GM23338 (cell line): Measurements from ENCODE around the gene FNDC3B. TPM values are rescaled to one million over a fixed set of nuclear protein-coding genes. Genes with fewer than 3 reads are reported as not detected.
A peak's percentile ranks its signal among the peaks of the same experiment; 100 is the strongest.

Experiments used
- ATAC-seq: fragments of 200-7000 bp; cut with Tn5 transposase; 3 replicates; pipeline ENCODE4 v1.9.1; 2020
- DNase-seq: peaks from one replicate; pipeline ENCODE4 v3.0.0-alpha.2; 2015; ENCODE audit warnings: low spot score
- H2AFZ ChIP-seq: fragments of 200-600 bp; sonication (generic); 2 replicates; pipeline ENCODE4 v1.8.0; 2016; ENCODE audit warnings: antibody characterized with exemption, mild to moderate bottlenecking, moderate library complexity
- H3F3A ChIP-seq: fragments of 200-600 bp; sonication (generic); replicated peaks from 2 replicates; pipeline ENCODE4 v1.8.0; 2017; ENCODE audit warnings: antibody characterized with exemption, mixed run types, low read depth
- H3K27ac ChIP-seq: fragments of 200-600 bp; sonication (generic); 2 replicates; pipeline ENCODE4 v1.6.1; 2016; ENCODE audit warnings: low read depth
- H3K27me3 ChIP-seq: fragments of 200-600 bp; sonication (generic); 2 replicates; pipeline ENCODE4 v1.8.0; 2016; ENCODE audit warnings: mild to moderate bottlenecking, mixed run types, moderate library complexity; ENCODE audit not compliant: insufficient read depth
- H3K36me3 ChIP-seq: fragments of 200-600 bp; sonication (generic); 2 replicates; pipeline ENCODE4 v1.8.0; 2016; ENCODE audit warnings: mild to moderate bottlenecking; ENCODE audit not compliant: insufficient read depth
- H3K4me1 ChIP-seq: fragments of 200-600 bp; sonication (generic); 2 replicates; pipeline ENCODE4 v1.8.0; 2016; ENCODE audit warnings: mild to moderate bottlenecking, moderate library complexity; ENCODE audit not compliant: insufficient read depth
- H3K4me2 ChIP-seq: fragments of 200-600 bp; sonication (generic); 2 replicates; pipeline ENCODE4 v1.7.1; 2017; ENCODE audit warnings: mixed run types
- H3K4me3 ChIP-seq: fragments of 200-600 bp; sonication (generic); 2 replicates; pipeline ENCODE4 v1.6.1; 2016; ENCODE audit warnings: mixed run types
- H3K79me2 ChIP-seq: fragments of 200-600 bp; sonication (generic); replicated peaks from 2 replicates; pipeline ENCODE4 v1.8.0; 2017; ENCODE audit warnings: mild to moderate bottlenecking; ENCODE audit not compliant: insufficient read depth
- H3K9me2 ChIP-seq: fragments of 200-600 bp; sonication (generic); 2 replicates; pipeline ENCODE4 v1.8.0; 2017; ENCODE audit not compliant: insufficient read depth
- H4K20me1 ChIP-seq: fragments of 200-600 bp; sonication (generic); replicated peaks from 2 replicates; pipeline ENCODE4 v1.8.0; 2017; ENCODE audit warnings: mild to moderate bottlenecking; ENCODE audit not compliant: insufficient read depth
- H3K27ac Mint-ChIP-seq: 2 replicates; pipeline ENCODE4 v1.8.0; 2020; ENCODE audit warnings: inconsistent platforms, mild to moderate bottlenecking, moderate library complexity, mixed read lengths
- H3K27me3 Mint-ChIP-seq: 3 replicates; pipeline ENCODE4 v1.8.0; 2022; ENCODE audit warnings: low read depth, mild to moderate bottlenecking, moderate library complexity, mixed read lengths, inconsistent platforms; ENCODE audit not compliant: insufficient read depth, poor library complexity
- H3K36me3 Mint-ChIP-seq: 3 replicates; pipeline ENCODE4 v1.8.0; 2021; ENCODE audit warnings: low read depth, mild to moderate bottlenecking, inconsistent platforms, moderate library complexity, mixed read lengths
- H3K4me1 Mint-ChIP-seq: 3 replicates; pipeline ENCODE4 v1.8.0; 2020; ENCODE audit warnings: mild to moderate bottlenecking, inconsistent platforms, mixed read lengths
- H3K4me3 Mint-ChIP-seq: 3 replicates; pipeline ENCODE4 v1.8.0; 2021; ENCODE audit warnings: moderate library complexity, mild to moderate bottlenecking, inconsistent platforms, mixed read lengths
- H3K9me3 Mint-ChIP-seq: 3 replicates; pipeline ENCODE4 v1.8.0; 2020; ENCODE audit warnings: moderate library complexity, mild to moderate bottlenecking, inconsistent platforms, mixed read lengths
- EZH2phosphoT487 ChIP-seq: fragments of 200-600 bp; sonication (generic); IDR thresholded peaks from one replicate; pipeline ENCODE4 v1.8.1; 2018; ENCODE audit warnings: antibody characterized with exemption; ENCODE audit not compliant: unreplicated experiment
- JUNB ChIP-seq: IDR thresholded peaks from one replicate; pipeline ENCODE4 v1.6.1; 2016; ENCODE audit warnings: antibody characterized with exemption; ENCODE audit not compliant: unreplicated experiment
- POLR2AphosphoS5 ChIP-seq: IDR thresholded peaks from 2 replicates; pipeline ENCODE4 v1.6.1; 2016; ENCODE audit warnings: antibody characterized with exemption, low read depth
- polyA plus RNA-seq: library from polyadenylated mRNA; unstranded; fragments of >200 nt; fragmentation: Nextera tagmentation; extraction: Ambion mirVana; gene quantifications from 2 replicates; pipeline ENCODE4 v1.2.1, GENCODE V29; 2016
- total RNA-seq: library from RNA; depleted of rRNA; stranded (reverse); fragments of >200 nt; shearing (Covaris generic); gene quantifications from 2 replicates; pipeline ENCODE4 v1.2.3, GENCODE V29; 2014
- TF ChIP-seq, protein P1 (sequence below): fragments of 250-450 bp; sonication (Bioruptor Pico); IDR thresholded peaks from 2 replicates; pipeline ENCODE4 v1.5.0; 2020; ENCODE audit warnings: mild to moderate bottlenecking, moderate library complexity
- TF ChIP-seq, protein P2 (sequence below), 2 experiments: fragments of 200-600 bp in 1 of 2; sonication (generic) in 1 of 2; conservative IDR thresholded peaks; 2 replicates each; pipeline versions ENCODE4 v1.5.1 to v1.6.1; 2016 to 2017; ENCODE audit warnings: antibody characterized with exemption in 2 of 2, low read depth in 2 of 2, mild to moderate bottlenecking in 2 of 2, moderate library complexity in 1 of 2

Gene FNDC3B
- total and polyA plus RNA-seq, 2 experiments from 2014 or later: 19.1 to 55.4 TPM

DNA sequence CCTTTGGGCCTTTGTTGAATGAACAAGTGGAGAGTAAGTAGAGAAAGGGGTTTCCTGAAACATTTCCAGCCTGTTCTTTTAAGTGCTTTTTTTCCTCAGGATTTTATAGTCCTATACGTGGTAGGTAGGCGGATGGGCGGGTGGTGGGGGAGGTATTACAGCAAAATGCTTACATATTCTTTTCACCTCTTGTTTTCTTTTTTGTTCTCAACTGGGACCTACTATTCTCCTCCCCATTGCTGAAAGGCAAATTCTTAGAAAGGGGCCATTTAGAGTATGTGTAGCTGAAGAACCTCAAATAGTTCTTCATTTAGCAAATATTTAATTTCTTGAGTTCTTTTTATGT, 135.8 kb downstream of the FNDC3B start (continued):
- TF ChIP-seq, protein P1, sequence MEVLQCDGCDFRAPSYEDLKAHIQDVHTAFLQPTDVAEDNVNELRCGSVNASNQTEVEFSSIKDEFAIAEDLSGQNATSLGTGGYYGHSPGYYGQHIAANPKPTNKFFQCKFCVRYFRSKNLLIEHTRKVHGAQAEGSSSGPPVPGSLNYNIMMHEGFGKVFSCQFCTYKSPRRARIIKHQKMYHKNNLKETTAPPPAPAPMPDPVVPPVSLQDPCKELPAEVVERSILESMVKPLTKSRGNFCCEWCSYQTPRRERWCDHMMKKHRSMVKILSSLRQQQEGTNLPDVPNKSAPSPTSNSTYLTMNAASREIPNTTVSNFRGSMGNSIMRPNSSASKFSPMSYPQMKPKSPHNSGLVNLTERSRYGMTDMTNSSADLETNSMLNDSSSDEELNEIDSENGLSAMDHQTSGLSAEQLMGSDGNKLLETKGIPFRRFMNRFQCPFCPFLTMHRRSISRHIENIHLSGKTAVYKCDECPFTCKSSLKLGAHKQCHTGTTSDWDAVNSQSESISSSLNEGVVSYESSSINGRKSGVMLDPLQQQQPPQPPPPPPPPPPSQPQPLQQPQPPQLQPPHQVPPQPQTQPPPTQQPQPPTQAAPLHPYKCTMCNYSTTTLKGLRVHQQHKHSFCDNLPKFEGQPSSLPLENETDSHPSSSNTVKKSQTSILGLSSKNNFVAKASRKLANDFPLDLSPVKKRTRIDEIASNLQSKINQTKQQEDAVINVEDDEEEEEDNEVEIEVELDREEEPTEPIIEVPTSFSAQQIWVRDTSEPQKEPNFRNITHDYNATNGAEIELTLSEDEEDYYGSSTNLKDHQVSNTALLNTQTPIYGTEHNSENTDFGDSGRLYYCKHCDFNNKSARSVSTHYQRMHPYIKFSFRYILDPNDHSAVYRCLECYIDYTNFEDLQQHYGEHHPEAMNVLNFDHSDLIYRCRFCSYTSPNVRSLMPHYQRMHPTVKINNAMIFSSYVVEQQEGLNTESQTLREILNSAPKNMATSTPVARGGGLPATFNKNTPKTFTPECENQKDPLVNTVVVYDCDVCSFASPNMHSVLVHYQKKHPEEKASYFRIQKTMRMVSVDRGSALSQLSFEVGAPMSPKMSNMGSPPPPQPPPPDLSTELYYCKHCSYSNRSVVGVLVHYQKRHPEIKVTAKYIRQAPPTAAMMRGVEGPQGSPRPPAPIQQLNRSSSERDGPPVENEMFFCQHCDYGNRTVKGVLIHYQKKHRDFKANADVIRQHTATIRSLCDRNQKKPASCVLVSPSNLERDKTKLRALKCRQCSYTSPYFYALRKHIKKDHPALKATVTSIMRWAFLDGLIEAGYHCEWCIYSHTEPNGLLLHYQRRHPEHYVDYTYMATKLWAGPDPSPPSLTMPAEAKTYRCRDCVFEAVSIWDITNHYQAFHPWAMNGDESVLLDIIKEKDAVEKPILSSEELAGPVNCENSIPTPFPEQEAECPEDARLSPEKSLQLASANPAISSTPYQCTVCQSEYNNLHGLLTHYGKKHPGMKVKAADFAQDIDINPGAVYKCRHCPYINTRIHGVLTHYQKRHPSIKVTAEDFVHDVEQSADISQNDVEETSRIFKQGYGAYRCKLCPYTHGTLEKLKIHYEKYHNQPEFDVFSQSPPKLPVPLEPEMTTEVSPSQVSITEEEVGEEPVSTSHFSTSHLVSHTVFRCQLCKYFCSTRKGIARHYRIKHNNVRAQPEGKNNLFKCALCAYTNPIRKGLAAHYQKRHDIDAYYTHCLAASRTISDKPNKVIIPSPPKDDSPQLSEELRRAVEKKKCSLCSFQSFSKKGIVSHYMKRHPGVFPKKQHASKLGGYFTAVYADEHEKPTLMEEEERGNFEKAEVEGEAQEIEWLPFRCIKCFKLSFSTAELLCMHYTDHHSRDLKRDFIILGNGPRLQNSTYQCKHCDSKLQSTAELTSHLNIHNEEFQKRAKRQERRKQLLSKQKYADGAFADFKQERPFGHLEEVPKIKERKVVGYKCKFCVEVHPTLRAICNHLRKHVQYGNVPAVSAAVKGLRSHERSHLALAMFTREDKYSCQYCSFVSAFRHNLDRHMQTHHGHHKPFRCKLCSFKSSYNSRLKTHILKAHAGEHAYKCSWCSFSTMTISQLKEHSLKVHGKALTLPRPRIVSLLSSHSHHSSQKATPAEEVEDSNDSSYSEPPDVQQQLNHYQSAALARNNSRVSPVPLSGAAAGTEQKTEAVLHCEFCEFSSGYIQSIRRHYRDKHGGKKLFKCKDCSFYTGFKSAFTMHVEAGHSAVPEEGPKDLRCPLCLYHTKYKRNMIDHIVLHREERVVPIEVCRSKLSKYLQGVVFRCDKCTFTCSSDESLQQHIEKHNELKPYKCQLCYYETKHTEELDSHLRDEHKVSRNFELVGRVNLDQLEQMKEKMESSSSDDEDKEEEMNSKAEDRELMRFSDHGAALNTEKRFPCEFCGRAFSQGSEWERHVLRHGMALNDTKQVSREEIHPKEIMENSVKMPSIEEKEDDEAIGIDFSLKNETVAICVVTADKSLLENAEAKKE (CRISPR knock-in tag): no peak
- no peak for TF ChIP-seq POLR2AphosphoS5
- TF ChIP-seq EZH2phosphoT487: no peak
- TF ChIP-seq, protein P2, sequence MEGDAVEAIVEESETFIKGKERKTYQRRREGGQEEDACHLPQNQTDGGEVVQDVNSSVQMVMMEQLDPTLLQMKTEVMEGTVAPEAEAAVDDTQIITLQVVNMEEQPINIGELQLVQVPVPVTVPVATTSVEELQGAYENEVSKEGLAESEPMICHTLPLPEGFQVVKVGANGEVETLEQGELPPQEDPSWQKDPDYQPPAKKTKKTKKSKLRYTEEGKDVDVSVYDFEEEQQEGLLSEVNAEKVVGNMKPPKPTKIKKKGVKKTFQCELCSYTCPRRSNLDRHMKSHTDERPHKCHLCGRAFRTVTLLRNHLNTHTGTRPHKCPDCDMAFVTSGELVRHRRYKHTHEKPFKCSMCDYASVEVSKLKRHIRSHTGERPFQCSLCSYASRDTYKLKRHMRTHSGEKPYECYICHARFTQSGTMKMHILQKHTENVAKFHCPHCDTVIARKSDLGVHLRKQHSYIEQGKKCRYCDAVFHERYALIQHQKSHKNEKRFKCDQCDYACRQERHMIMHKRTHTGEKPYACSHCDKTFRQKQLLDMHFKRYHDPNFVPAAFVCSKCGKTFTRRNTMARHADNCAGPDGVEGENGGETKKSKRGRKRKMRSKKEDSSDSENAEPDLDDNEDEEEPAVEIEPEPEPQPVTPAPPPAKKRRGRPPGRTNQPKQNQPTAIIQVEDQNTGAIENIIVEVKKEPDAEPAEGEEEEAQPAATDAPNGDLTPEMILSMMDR (conservative IDR thresholded peaks at IDR 0.05; ENCODE audit: low read depth in 2 of 2): no peak
- no peak for TF ChIP-seq JUNB

DNA sequence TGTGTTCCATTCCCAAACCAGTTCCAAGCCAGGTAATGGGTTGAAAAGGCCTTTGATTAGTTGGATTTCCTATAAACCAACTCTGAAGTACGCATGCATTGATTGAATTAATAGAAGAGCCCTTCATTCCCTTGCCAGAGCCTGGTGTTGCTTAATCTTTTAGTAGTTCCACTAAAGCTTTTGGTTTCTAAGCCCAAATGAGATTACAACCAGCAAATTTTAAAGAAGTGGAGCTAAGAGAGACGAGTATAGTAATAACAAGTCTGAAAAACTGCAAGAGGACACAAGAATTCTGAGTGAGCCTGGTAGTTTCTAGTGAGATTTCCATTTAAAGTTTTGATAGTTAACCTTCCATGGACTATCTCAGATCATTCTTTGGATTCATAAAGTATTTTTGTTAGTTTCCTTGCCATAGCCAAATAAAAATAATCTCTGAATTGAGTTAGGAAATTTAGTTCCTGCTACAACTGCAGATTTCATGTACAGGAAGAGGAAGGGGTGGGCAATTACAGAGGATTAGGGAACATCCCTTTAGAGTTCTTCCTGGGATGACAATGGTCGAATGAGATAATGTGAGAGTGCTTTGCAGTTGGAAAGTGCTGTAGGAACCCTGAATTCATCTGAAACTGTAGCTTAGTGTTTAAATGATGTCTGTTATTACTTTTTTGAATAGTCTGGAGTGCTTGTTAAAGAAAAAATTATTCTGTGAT, 136.8 kb downstream of the FNDC3B start:
- Mint-ChIP-seq H3K36me3 (peaks cover 3% of the 10 kb centered on the region; the same call in 2 of the 3 replicates), H3K27me3 (no peaks in the 10 kb centered on the region), H3K27ac (peak overlapping the region; percentile 93), H3K4me3 (peak overlapping the region; percentile 59; the same call in 2 of the 3 replicates), H3K4me1 (peaks cover 70% of the 10 kb centered on the region), H3K9me3 (no peaks in the 10 kb centered on the region; the same call in 2 of the 3 replicates)
- H3K4me1 ChIP-seq: peaks cover 47% of the 10 kb centered on the region
- H3K79me2 ChIP-seq: peaks cover 72% of the 10 kb centered on the region
- DNase-seq (no peak), ATAC-seq (no peak)
- H4K20me1 ChIP-seq: no peaks in the 10 kb centered on the region
- peak overlapping the region; percentile 71 for H3K4me2 ChIP-seq
- no peaks in the 10 kb centered on the region for H3K9me2 ChIP-seq
- H3K27ac ChIP-seq: peak overlapping the region; percentile 99
- no peak overlapping the region for H3K4me3 ChIP-seq
- H3K27me3 ChIP-seq: no peaks in the 10 kb centered on the region
- H3F3A ChIP-seq: 0 out of 2 replicates have a peak, but pooled peaks cover 3% of the 10 kb centered on the region
- no peak overlapping the region for H2AFZ ChIP-seq
- H3K36me3 ChIP-seq: no peaks in the 10 kb centered on the region
- TF ChIP-seq, protein P1 (CRISPR knock-in tag): no peak
- TF ChIP-seq JUNB: no peak
